LNCaP clone FGC (cell line): Measurements from ENCODE around the gene CELF2.

Experiments used
- DNase-seq: peaks from one replicate; pipeline ENCODE4 v3.0.0-alpha.2; 2011; ENCODE audit warnings: low read depth
- H3K4me3 ChIP-seq: 2 replicates; pipeline ENCODE4 v1.5.1; 2011; ENCODE audit warnings: mild to moderate bottlenecking, low read depth, low read length, control low read depth
- TF ChIP-seq, protein P1 (sequence below): IDR thresholded peaks from 2 replicates; pipeline ENCODE4 v1.5.1; 2012; ENCODE audit warnings: mild to moderate bottlenecking; ENCODE audit not compliant: control insufficient read depth, insufficient read depth; ENCODE audit errors: extremely low read depth

The CELF2 gene

DNA sequence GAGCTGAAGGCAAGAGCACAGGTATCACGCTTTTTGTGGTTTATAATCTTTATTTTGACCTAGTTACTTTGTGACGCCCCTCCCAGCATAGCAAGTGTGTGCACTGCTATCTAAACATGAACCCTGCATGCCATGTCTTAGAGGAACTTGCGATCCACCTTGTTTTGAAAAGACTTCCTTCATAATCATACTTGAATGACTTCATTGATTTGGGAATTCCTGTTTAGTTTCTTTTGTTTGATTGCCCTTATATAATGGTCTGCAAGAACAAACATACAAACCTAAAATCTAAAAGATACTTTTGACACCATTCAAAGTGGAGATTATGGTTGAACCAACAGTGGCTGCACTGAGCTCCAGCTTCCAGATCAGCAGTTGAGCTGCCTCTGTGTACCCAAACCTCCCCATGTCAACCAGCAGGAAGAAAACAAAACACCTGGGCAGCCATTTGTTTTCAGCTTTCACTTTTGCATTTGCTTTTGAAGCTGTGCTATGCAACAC is 132.6 kb downstream of the CELF2 start:
- no peak for DNase-seq
- H3K4me3 ChIP-seq = no peak overlapping the region
- TF ChIP-seq, protein P1, sequence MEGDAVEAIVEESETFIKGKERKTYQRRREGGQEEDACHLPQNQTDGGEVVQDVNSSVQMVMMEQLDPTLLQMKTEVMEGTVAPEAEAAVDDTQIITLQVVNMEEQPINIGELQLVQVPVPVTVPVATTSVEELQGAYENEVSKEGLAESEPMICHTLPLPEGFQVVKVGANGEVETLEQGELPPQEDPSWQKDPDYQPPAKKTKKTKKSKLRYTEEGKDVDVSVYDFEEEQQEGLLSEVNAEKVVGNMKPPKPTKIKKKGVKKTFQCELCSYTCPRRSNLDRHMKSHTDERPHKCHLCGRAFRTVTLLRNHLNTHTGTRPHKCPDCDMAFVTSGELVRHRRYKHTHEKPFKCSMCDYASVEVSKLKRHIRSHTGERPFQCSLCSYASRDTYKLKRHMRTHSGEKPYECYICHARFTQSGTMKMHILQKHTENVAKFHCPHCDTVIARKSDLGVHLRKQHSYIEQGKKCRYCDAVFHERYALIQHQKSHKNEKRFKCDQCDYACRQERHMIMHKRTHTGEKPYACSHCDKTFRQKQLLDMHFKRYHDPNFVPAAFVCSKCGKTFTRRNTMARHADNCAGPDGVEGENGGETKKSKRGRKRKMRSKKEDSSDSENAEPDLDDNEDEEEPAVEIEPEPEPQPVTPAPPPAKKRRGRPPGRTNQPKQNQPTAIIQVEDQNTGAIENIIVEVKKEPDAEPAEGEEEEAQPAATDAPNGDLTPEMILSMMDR = no peak

DNA sequence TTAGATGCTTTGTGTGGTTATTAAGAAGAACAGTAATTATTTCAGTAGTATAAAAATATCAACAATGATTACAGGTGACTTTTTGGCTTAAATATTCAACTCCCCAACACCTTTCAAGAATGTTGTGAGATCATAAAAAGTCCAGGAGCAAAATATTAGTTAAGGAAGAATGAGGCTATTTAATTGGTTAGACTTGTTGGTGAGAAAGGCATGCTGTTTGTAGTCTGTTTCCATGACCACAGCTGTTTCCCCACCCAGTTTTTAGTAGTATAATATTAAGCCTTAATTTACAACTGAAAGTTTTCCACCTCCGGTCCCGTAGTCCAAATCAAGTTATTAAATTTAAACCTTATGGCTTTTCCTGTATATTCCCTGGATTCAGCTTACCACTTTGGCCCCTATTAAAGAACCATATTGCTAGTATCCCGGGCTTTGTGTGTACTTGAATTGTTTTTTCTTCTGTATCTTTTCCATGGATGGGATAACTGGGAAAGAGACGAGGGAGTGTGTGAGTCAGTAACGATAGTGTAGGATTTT is 133.3 kb downstream of the CELF2 start:
- DNase-seq = no peak
- H3K4me3 ChIP-seq = no peak overlapping the region
- TF ChIP-seq, protein P1 = no peak

DNA sequence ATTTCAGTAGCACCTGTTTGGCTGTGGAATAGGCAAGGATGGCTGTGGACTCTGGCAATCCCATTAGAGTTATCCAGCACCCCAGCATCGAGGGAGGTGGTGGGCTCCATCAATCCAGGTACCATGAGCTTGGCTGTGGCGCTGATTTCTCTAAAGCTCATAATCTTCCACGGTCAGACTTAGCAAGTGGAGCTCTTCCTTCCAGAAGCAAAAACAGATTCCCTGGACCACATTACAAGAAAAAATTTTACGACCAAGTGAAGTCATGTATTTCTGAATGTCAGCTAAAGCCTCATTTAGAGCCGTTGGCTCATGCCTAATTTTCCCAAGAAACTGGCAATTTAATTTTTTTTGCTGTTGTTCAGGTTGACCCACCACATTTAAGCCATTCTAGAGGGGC is 135.1 kb downstream of the CELF2 start:
- TF ChIP-seq, protein P1 = no peak
- no peak overlapping the region for H3K4me3 ChIP-seq
- no peak for DNase-seq

DNA sequence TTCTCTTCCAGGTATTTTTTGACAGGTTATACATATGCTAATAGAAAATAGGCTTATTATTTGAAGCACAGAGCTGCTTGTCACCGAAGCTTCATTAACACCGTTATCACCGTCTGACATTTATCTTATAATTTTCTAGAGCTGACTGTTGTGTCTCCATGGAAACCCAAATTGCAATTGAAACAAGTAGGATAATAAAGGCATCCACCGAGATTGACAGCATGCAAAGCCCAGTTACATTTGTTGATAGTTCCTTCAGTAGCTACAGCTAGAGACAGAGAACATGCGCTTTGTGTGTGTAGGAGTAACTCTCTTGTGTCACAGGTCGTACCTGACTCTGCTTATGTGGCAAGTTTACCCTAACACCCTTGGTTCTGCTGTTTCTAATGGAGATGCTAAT is 135.6 kb downstream of the CELF2 start:
- no peak for DNase-seq
- H3K4me3 ChIP-seq = no peak overlapping the region
- TF ChIP-seq, protein P1 = no peak

DNA sequence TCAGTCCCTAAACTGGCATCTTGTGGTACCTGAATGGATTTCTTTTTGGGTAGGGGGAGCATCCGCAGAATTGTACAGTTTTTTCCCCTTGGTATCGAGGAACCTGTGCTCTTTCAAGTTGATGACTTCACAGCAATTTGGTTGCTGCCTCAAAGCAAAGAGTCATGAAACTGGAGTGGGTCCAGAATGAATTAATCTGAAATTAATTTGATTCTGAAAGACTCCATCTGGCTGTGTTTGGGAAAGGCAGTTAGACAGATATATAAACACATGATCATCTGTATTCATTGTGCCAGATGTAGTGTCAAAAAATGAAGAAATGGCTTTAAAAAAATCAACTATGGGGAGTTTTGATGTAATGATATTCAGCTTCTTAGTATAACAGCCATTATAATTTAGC is 136.1 kb downstream of the CELF2 start:
- TF ChIP-seq, protein P1 = no peak
- H3K4me3 ChIP-seq = no peak overlapping the region
- no peak for DNase-seq

DNA sequence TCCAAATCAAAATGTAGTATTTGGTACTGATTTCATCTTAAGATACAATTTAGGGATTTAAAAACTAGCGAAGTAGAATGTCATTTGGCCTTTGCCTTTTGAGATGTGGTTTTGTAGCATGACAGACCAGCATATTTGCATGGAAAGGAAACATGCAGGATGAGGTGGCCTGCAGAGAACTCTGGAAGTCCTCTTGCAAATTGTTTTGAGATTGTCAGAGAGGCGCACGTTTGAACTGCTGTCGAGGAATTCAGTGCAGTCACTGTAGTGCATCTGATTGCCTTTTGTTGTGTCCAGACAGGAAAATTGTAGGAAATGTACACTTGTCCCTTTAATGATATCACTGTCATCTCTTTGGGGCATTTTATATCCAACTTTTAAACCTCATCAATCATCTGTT is 136.7 kb downstream of the CELF2 start:
- no peak for DNase-seq

More for the DNA sequence above, 136.7 kb downstream of the CELF2 start:
- TF ChIP-seq, protein P1 = no peak
- no peak overlapping the region for H3K4me3 ChIP-seq
